IMR-90 (cell line): ENCODE measurements around the gene CLDN18. TPM values are rescaled to one million over a fixed set of nuclear protein-coding genes. Genes with fewer than 3 reads are reported as not detected.

Experiments
- ATAC-seq: fragments of 200-7000 bp; cut with Tn5 transposase; 2 replicates; pipeline ENCODE4 v1.9.1; 2020; ENCODE audit warnings: low read depth, mild to moderate bottlenecking, moderate library complexity
- BruUV-seq: library from RNA; stranded (reverse); fragments of 400-500 nt; replicated peaks from 2 replicates; lab custom pipeline; 2021; lab: Mats Ljungman, UMichigan
- CTCF ChIA-PET: fragments of 300-600 bp; formaldehyde crosslinking; extraction: SDS; loops from one replicate; lab custom pipeline; 2021; ENCODE audit warnings: antibody characterized with exemption; lab: Yijun Ruan, JAX
- POLR2A ChIA-PET: fragments of 300-600 bp; sonication (Branson Sonifier 250); formaldehyde crosslinking; loops from one replicate; lab custom pipeline; 2022; ENCODE audit warnings: antibody characterized with exemption; ENCODE audit not compliant: unreplicated experiment; lab: Charles Lee
- DNase-seq: peaks from one replicate; pipeline ENCODE4 v3.0.0; 2013
- H2AFZ ChIP-seq: replicated peaks from 2 replicates; pipeline ENCODE3; 2013; ENCODE audit warnings: low read length, mild to moderate bottlenecking; ENCODE audit not compliant: poor library complexity
- H2AK5ac ChIP-seq: 2 replicates; pipeline ENCODE4 v1.6.1; 2013; ENCODE audit warnings: low read depth, low read length, inconsistent platforms
- H2AK9ac ChIP-seq: replicated peaks from 2 replicates; pipeline ENCODE3; 2013; ENCODE audit warnings: mild to moderate bottlenecking, low read depth, low read length, moderate library complexity; ENCODE audit not compliant: poor library complexity
- H2BK120ac ChIP-seq: 2 replicates; pipeline ENCODE4 v1.6.1; 2013; ENCODE audit warnings: low read depth, low read length, inconsistent platforms
- H2BK15ac ChIP-seq: 3 replicates; pipeline ENCODE4 v1.6.1; 2013; ENCODE audit warnings: low read depth, low read length, inconsistent platforms
- H2BK20ac ChIP-seq: 2 replicates; pipeline ENCODE4 v1.6.1; 2013; ENCODE audit warnings: low read depth, mild to moderate bottlenecking, inconsistent platforms, low read length, moderate library complexity
- H2BK5ac ChIP-seq: 2 replicates; pipeline ENCODE4 v1.6.1; 2013; ENCODE audit warnings: mild to moderate bottlenecking, low read depth, low read length, inconsistent platforms; ENCODE audit not compliant: poor library complexity, severe bottlenecking
- H3K14ac ChIP-seq: replicated peaks from 2 replicates; pipeline ENCODE4 v1.6.1; 2013; ENCODE audit warnings: low read depth, low read length, inconsistent platforms
- H3K18ac ChIP-seq: 2 replicates; pipeline ENCODE4 v1.6.1; 2013; ENCODE audit warnings: low read depth, low read length, control low read depth
- H3K23ac ChIP-seq: 2 replicates; pipeline ENCODE4 v1.6.1; 2013; ENCODE audit warnings: low read depth, low read length, inconsistent platforms
- H3K27ac ChIP-seq: 2 replicates; pipeline ENCODE4 v1.5.1; 2013; ENCODE audit warnings: mild to moderate bottlenecking, control low read depth, low read length; ENCODE audit not compliant: insufficient read depth
- H3K27me3 ChIP-seq: 2 replicates; pipeline ENCODE4 v1.6.1; 2013; ENCODE audit warnings: low read length; ENCODE audit not compliant: control insufficient read depth, insufficient read depth
- H3K36me3 ChIP-seq: 2 replicates; pipeline ENCODE4 v1.6.1; 2013; ENCODE audit warnings: low read length, mixed read lengths; ENCODE audit not compliant: control insufficient read depth, insufficient read depth
- H3K4ac ChIP-seq: 2 replicates; pipeline ENCODE4 v1.6.1; 2013; ENCODE audit warnings: low read depth, low read length, inconsistent platforms
- H3K4me1 ChIP-seq: 2 replicates; pipeline ENCODE4 v1.6.1; 2013; ENCODE audit warnings: low read length, mixed read lengths; ENCODE audit not compliant: control insufficient read depth, insufficient read depth
- H3K4me2 ChIP-seq: 2 replicates; pipeline ENCODE4 v1.6.1; 2013; ENCODE audit warnings: low read depth, mild to moderate bottlenecking, control low read depth, low read length, moderate library complexity
- H3K4me3 ChIP-seq: 2 replicates; pipeline ENCODE4 v1.5.1; 2013; ENCODE audit warnings: low read depth, mild to moderate bottlenecking, control low read depth, low read length, moderate library complexity; ENCODE audit not compliant: insufficient read depth
- H3K56ac ChIP-seq: 2 replicates; pipeline ENCODE4 v1.6.1; 2013; ENCODE audit warnings: low read length, inconsistent platforms; ENCODE audit not compliant: insufficient read depth; ENCODE audit errors: extremely low read depth
- H3K79me1 ChIP-seq, 2 experiments: 2 replicates each; pipeline ENCODE4 v1.6.1; 2013; ENCODE audit warnings: low read length in 2 of 2, inconsistent platforms in 1 of 2, low read depth in 1 of 2
- H3K9ac ChIP-seq: 2 replicates; pipeline ENCODE4 v1.6.1; 2013; ENCODE audit warnings: low read depth, low read length, control low read depth
- H3K9me1 ChIP-seq: 2 replicates; pipeline ENCODE4 v1.6.1; 2013; ENCODE audit warnings: low read length, inconsistent platforms; ENCODE audit not compliant: insufficient read depth
- H3K9me3 ChIP-seq: 2 replicates; pipeline ENCODE4 v1.6.1; 2013; ENCODE audit warnings: low read length; ENCODE audit not compliant: control insufficient read depth, insufficient read depth
- H4K20me1 ChIP-seq: 2 replicates; pipeline ENCODE4 v1.6.1; 2013; ENCODE audit warnings: low read length, inconsistent platforms; ENCODE audit not compliant: insufficient read depth
- H4K5ac ChIP-seq: 2 replicates; pipeline ENCODE4 v1.6.1; 2013; ENCODE audit warnings: mild to moderate bottlenecking, low read depth, low read length, control low read depth
- H4K8ac ChIP-seq, 2 experiments: 2 replicates each; pipeline ENCODE4 v1.6.1; 2013; ENCODE audit warnings: low read depth in 2 of 2, low read length in 2 of 2, control low read depth in 1 of 2, inconsistent platforms in 1 of 2
- H4K91ac ChIP-seq: 2 replicates; pipeline ENCODE4 v1.6.1; 2013; ENCODE audit warnings: low read depth, low read length, inconsistent platforms; ENCODE audit not compliant: insufficient read depth
- MXI1 ChIP-seq: IDR thresholded peaks from 2 replicates; pipeline ENCODE4 v1.6.1; 2012; ENCODE audit warnings: low read depth, mild to moderate bottlenecking, low read length, moderate library complexity, borderline replicate concordance
- POLR2A ChIP-seq: IDR thresholded peaks from 2 replicates; pipeline ENCODE4 v1.6.1; 2012; ENCODE audit warnings: mild to moderate bottlenecking, low read depth, low read length
- WGBS, 2 experiments: methylation state at CpG; one replicate each; pipeline versions ENCODE4 v1.1.5 to v1.1.7; 2013; ENCODE audit warnings: missing lambda C conversion rate in 2 of 2; ENCODE audit not compliant: insufficient read length in 1 of 2; ENCODE audit errors: extremely low coverage in 2 of 2; 5-methylcytosine and 5-hydroxymethylcytosine counted together
- dilution Hi-C: fragments of 300-500 bp; cut with HindIII; formaldehyde crosslinking; loops from one replicate; pipeline ENCODE4 v1.14.3; 2018; ENCODE audit warnings: low sequenced_read_pairs; ENCODE audit not compliant: unreplicated experiment
- in situ Hi-C: fragments of 300-500 bp; cut with MboI; formaldehyde crosslinking; loops from 3 replicates; pipeline ENCODE4 v1.14.3; 2019; ENCODE audit warnings: low sequenced_read_pairs, inconsistent platforms, mixed read lengths
- intact Hi-C: fragments of 100-400 bp; cut with micrococcal nuclease; formaldehyde crosslinking; loops from 2 replicates; pipeline ENCODE4 v1.10.0; 2022
- polyA plus RNA-seq, 3 experiments: library from polyadenylated mRNA; depleted of rRNA; stranded (reverse); fragments of >200 nt; gene quantifications; 2 replicates each; pipeline ENCODE4 v1.2.3, GENCODE V29; 2012; ENCODE audit warnings: low replicate concordance in 1 of 3
- total RNA-seq: library from RNA; depleted of rRNA; stranded (reverse); fragments of >200 nt; gene quantifications from 2 replicates; pipeline ENCODE4 v1.2.3, GENCODE V29; 2012

CLDN18 gene
- total and polyA plus RNA-seq, 2 of the 4 experiments (the other 2 are of a cell fraction), result not detected

DNA sequence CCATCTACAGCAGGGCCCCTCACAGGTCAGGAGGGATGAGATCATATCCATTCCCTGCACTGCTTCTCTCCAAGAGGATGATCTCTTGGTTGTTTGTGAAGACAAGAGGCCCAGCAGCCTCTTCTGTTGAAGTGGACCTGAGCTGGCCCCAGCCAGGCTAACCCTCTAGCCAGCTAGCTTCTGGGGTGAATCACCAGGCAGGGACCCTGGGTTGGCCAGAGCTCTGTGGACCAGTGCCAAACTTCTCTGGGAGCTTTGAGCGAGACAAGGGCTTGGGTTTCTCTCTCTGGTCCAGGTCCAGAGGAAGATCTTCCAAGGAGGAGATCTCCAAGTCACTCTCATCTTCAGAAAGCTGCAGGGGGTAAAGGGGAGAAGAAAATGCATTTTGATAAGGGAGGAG is 52.7 kb downstream of the CLDN18 start:
- Histone ChIP-seq H3K9me3 (no peaks in the 10 kb centered on the region), H4K8ac (no peak overlapping the region), H3K9me1 (peaks cover 10% of the 10 kb centered on the region; the same call in 1 of the 2 replicates), H2BK20ac (no peak overlapping the region), H3K9ac (no peak overlapping the region), H3K79me1 (peaks cover 4 to 23% of the 10 kb centered on the region in 2 experiments; a peak in 3 of 4 replicates), H3K14ac (0 out of 2 replicates have a peak overlapping the region, but pooled peaks have one; percentile 39), H4K20me1 (peaks cover 11% of the 10 kb centered on the region; the same call in 1 of the 2 replicates), H3K4ac (no peak overlapping the region), H2BK120ac (no peak overlapping the region), H3K4me3 (no peak overlapping the region), H2AK5ac (no peak overlapping the region), H2AFZ (no peak overlapping the region), H3K4me2 (no peak overlapping the region), H4K91ac (no peak overlapping the region), H3K27me3 (no peaks in the 10 kb centered on the region), H2AK9ac (no peak overlapping the region), H3K36me3 (peaks cover 41% of the 10 kb centered on the region), H3K56ac (no peak overlapping the region), H3K18ac (no peak overlapping the region), H3K23ac (peak overlapping the region; percentile 84), H2BK5ac (peak overlapping the region; percentile 4), H2BK15ac (no peak overlapping the region), H4K5ac (no peak overlapping the region), H3K4me1 (peaks cover 27% of the 10 kb centered on the region), H3K27ac (no peak overlapping the region)
- TF ChIP-seq POLR2A (no peak), MXI1 (no peak)
- ATAC-seq (peak; percentile 88), DNase-seq (peak; percentile 83)
- CTCF ChIA-PET, result interaction anchor here (4.0 kb wide), 1 partner anchor 10 kb away, joined by 13 read pairs; no protein-coding TSS in a partner anchor
- intact Hi-C loops (loop anchor here (10.0 kb wide), 1 partner anchor 182 kb away; no protein-coding TSS in a partner anchor), in situ Hi-C loops (loop anchor here (10.0 kb wide), 1 partner anchor 862 kb away; no protein-coding TSS in a partner anchor), dilution Hi-C loops (no loop called here)
- WGBS, 2 experiments, result no CpG with 5 or more reads among the region's 1 CpG
- no TSS peak for BruUV-seq
- POLR2A ChIA-PET, result interaction anchor here (0.6 kb wide), 1 partner anchor 11 kb away, joined by 3 read pairs; no protein-coding TSS in a partner anchor
